ENCODE results near the gene SUN5. TPM values are rescaled to one million over a fixed set of nuclear protein-coding genes. Genes with fewer than 3 reads are reported as not detected.

SUN5 gene
- total and polyA plus RNA-seq, 4 donors: not detected

GRCh38 chr20:32979201-32979998, 24.8 kb downstream of the SUN5 start:
- DNase-seq (ENCODE audit: low spot score): no peak
- TF ChIP-seq YY1 (IDR thresholded peaks at IDR 0.05) (no peak), CTCF (IDR thresholded peaks at IDR 0.05; ENCODE audit: low read depth, low read length, missing input control) (no peak), RXRA (IDR thresholded peaks at IDR 0.05) (no peak), ZBTB33 (IDR thresholded peaks at IDR 0.05) (no peak), HNF4G (IDR thresholded peaks at IDR 0.05) (no peak), RAD21 (IDR thresholded peaks at IDR 0.05) (no peak), HNF4A (conservative IDR thresholded peaks at IDR 0.05) (no peak), SP1 (IDR thresholded peaks at IDR 0.05) (no peak), EGR1 (IDR thresholded peaks at IDR 0.05; ENCODE audit: low read depth in 2 of 2) (no peak), REST (IDR thresholded peaks at IDR 0.05) (no peak), NR2F2 (IDR thresholded peaks at IDR 0.05) (no peak), TAF1 (conservative IDR thresholded peaks at IDR 0.05) (no peak), JUND (IDR thresholded peaks at IDR 0.05) (no peak), MAX (IDR thresholded peaks at IDR 0.05) (no peak)
- no peak overlapping the region for H3K27ac ChIP-seq (ENCODE audit: low read depth in 1 of 2, low read length in 2 of 2)
- WGBS: 81% methylated on average over 9 of the region's 9 CpGs
- H3K4me3 ChIP-seq (ENCODE audit: low read depth in 1 of 3, low read length in 3 of 3): no peak overlapping the region
- no peak overlapping the region for H3K9ac ChIP-seq (ENCODE audit: low read depth in 1 of 2, low read length in 2 of 2)
- H3K27me3 ChIP-seq (ENCODE audit: control insufficient read depth in 4 of 4, insufficient read depth in 4 of 4, low read length in 3 of 4): no peaks in the 10 kb centered on the region
- H3K9me3 ChIP-seq (ENCODE audit: control insufficient read depth in 4 of 4, low read length in 3 of 4): no peaks in the 10 kb centered on the region
- H3K4me1 ChIP-seq (ENCODE audit: control insufficient read depth in 4 of 4, insufficient read depth in 4 of 4, low read length in 3 of 4): no peaks in the 10 kb centered on the region
- no peaks in the 10 kb centered on the region for H3K36me3 ChIP-seq (ENCODE audit: control insufficient read depth in 4 of 4, insufficient read depth in 3 of 4, low read depth in 1 of 4, low read length in 3 of 4)

- no peak overlapping the region for H3K9ac ChIP-seq (ENCODE audit: low read depth in 1 of 2, low read length in 2 of 2)
- H3K4me1 ChIP-seq (ENCODE audit: control insufficient read depth in 4 of 4, insufficient read depth in 4 of 4, low read length in 3 of 4): no peaks in the 10 kb centered on the region
- DNase-seq (ENCODE audit: low spot score): no peak
- no peak overlapping the region for H3K4me3 ChIP-seq (ENCODE audit: low read depth in 1 of 3, low read length in 3 of 3)
- no peaks in the 10 kb centered on the region for H3K9me3 ChIP-seq (ENCODE audit: control insufficient read depth in 4 of 4, low read length in 3 of 4)
- H3K36me3 ChIP-seq (ENCODE audit: control insufficient read depth in 4 of 4, insufficient read depth in 3 of 4, low read depth in 1 of 4, low read length in 3 of 4): no peaks in the 10 kb centered on the region
- 78% methylated on average over 7 of the region's 7 CpGs for WGBS
- H3K27me3 ChIP-seq (ENCODE audit: control insufficient read depth in 4 of 4, insufficient read depth in 4 of 4, low read length in 3 of 4): no peaks in the 10 kb centered on the region
- TF ChIP-seq REST (IDR thresholded peaks at IDR 0.05) (no peak), TAF1 (conservative IDR thresholded peaks at IDR 0.05) (no peak), ZBTB33 (IDR thresholded peaks at IDR 0.05) (no peak), HNF4A (conservative IDR thresholded peaks at IDR 0.05) (no peak), FOXA2 (IDR thresholded peaks at IDR 0.05) (no peak), EGR1 (IDR thresholded peaks at IDR 0.05; ENCODE audit: low read depth in 2 of 2) (no peak), CTCF (IDR thresholded peaks at IDR 0.05; ENCODE audit: low read depth, low read length, missing input control) (no peak)
- no peak overlapping the region for H3K27ac ChIP-seq (ENCODE audit: low read depth in 1 of 2, low read length in 2 of 2)
These were observed 26.3 kb downstream of the SUN5 start for GRCh38 chr20:32978009-32978335.
